Breast epithelium (tissue), 3 donors: ENCODE measurements around the gene TEAD3.

Experiments used
- POLR2A ChIP-seq: fragments of 450-650 bp; IDR thresholded peaks from one replicate; pipeline ENCODE4 v1.6.1; 2016; ENCODE audit warnings: antibody characterized with exemption, mild to moderate bottlenecking, moderate library complexity
- POLR2AphosphoS5 ChIP-seq, 3 donors: sonication (generic); formaldehyde crosslinking; IDR thresholded peaks; one replicate each; pipeline ENCODE4 v1.6.1; 2017; ENCODE audit warnings: antibody characterized with exemption in 3 of 3
- TF ChIP-seq, protein P1 (sequence below), 3 donors: fragments of 450-650 bp; IDR thresholded peaks; one replicate each; pipeline ENCODE4 v1.5.1; 2016 to 2017; ENCODE audit warnings: antibody characterized with exemption in 3 of 3, mild to moderate bottlenecking in 3 of 3, moderate library complexity in 3 of 3

DNA sequence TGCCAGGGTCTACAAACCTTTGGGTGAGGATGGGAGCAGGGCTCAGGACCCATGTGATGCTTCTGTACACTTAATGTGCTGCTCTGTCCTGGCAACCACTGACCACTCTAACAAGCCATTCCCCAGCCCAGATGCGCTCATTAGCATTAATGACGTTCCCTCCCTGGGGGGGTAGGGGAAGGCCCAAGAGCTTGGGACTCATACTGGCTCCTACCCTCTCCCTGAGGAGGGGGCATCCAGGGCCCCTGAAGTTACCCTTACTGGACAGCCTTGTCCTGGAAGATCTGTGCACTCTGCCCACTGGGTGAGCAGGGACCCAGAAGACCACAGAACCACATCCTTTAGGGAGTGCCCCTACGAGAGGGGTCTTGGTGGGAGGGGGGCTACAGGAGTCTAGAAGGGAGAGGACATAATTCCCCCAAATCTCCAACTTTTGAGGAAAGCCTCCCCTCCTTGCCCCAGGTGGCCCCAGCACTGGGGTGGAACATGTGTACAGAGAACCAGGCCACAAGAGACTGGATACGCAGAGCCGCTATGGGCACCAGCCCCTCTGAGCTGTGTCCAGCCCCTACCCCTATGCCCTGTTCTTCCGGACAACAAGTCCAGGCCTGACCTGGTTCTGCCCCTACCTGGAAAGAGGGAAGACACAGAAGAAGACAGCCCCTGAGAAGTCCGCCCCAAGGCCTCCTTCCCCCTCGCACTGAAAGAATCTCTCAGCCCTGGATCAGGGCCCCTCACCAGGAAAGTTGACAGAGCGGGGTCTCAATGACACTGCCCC lies 1.4 kb downstream of the TEAD3 start:
- TF ChIP-seq POLR2A (no peak), POLR2AphosphoS5 (IDR thresholded peaks at IDR 0.05) (no peak)
- TF ChIP-seq, protein P1, sequence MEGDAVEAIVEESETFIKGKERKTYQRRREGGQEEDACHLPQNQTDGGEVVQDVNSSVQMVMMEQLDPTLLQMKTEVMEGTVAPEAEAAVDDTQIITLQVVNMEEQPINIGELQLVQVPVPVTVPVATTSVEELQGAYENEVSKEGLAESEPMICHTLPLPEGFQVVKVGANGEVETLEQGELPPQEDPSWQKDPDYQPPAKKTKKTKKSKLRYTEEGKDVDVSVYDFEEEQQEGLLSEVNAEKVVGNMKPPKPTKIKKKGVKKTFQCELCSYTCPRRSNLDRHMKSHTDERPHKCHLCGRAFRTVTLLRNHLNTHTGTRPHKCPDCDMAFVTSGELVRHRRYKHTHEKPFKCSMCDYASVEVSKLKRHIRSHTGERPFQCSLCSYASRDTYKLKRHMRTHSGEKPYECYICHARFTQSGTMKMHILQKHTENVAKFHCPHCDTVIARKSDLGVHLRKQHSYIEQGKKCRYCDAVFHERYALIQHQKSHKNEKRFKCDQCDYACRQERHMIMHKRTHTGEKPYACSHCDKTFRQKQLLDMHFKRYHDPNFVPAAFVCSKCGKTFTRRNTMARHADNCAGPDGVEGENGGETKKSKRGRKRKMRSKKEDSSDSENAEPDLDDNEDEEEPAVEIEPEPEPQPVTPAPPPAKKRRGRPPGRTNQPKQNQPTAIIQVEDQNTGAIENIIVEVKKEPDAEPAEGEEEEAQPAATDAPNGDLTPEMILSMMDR (IDR thresholded peaks at IDR 0.05): no peak
